Activated CD4-positive, alpha-beta memory T cell treated with anti-CD3 and anti-CD28 coated beads for 36 hours (primary cell): Measurements from ENCODE around the gene EBLN1. TPM values are rescaled to one million over a fixed set of nuclear protein-coding genes. Genes with fewer than 3 reads are reported as not detected.

Source experiments
- CTCF ChIA-PET: fragments of 350-600 bp; sonication (Branson Sonifier 250); formaldehyde crosslinking; loops from one replicate; lab custom pipeline; 2021; ENCODE audit warnings: antibody characterized with exemption, inconsistent platforms; lab: Charles Lee
- POLR2A ChIA-PET: fragments of 350-600 bp; sonication (Branson Sonifier 250); formaldehyde crosslinking; loops from one replicate; lab custom pipeline; 2021; ENCODE audit warnings: antibody characterized with exemption; lab: Charles Lee
- DNase-seq: peaks from one replicate; pipeline ENCODE4 v3.0.0-alpha.2; 2020
- H3K27ac Mint-ChIP-seq: one replicate; pipeline ENCODE4 v1.8.0; 2021; ENCODE audit warnings: mixed read lengths
- H3K27me3 Mint-ChIP-seq: one replicate; pipeline ENCODE4 v1.8.0; 2021; ENCODE audit warnings: mixed read lengths
- H3K36me3 Mint-ChIP-seq: one replicate; pipeline ENCODE4 v1.8.0; 2021; ENCODE audit warnings: mixed read lengths
- H3K4me1 Mint-ChIP-seq: one replicate; pipeline ENCODE4 v1.8.0; 2021; ENCODE audit warnings: low read depth, mixed read lengths
- H3K4me3 Mint-ChIP-seq: one replicate; pipeline ENCODE4 v1.8.0; 2021; ENCODE audit warnings: mild to moderate bottlenecking, mixed read lengths
- H3K9me3 Mint-ChIP-seq: one replicate; pipeline ENCODE4 v1.8.0; 2021; ENCODE audit warnings: mixed read lengths
- intact Hi-C: fragments of 100-400 bp; cut with micrococcal nuclease; formaldehyde crosslinking; loops from one replicate; pipeline ENCODE4 v1.15.1; 2023
- total RNA-seq, 2 experiments: library from RNA; stranded (reverse); gene quantifications; one replicate each; pipeline ENCODE4 v1.2.3, GENCODE V29; 2021

The EBLN1 gene
- total RNA-seq, 2 experiments from 2014 or later = not detected

DNA sequence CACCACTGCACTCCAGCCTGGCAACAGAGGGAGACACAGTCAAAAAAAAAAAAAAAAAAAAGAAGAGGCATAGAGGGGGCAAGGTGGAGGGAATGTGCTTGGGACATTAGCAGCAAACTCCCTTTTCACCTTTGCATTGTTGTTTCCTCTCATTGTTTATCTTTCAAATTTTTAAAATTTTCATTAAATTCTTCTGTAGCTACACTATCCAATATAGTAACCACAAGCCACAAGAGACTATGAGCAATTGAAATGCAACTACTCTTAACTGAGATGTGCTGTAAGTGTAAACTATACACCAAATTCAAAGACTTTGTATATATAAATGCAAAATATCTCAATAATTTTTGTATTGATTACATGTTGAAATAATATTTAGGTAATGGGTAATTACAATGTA, 43.4 kb downstream of the EBLN1 start:
- CTCF ChIA-PET = no interaction called here

DNA sequence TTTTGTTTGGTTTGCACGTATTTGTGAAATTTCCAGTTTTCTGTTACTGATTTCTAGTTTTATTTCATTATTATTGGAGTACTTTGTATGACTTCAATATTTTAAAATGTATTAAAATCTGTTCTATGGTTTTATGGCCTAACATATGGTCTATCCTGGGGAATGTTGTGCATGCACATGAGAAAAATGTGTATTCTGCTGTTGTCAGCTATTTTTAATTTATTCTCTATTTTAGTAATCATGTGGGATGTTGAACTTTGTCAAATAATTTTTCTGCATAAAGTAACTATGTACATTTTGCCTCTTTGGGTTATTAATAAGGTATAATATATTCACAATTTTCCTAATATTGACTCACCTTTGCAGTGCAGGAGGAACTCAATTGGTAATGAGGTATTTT, 46.7 kb downstream of the EBLN1 start:
- peaks cover 15% of the 10 kb centered on the region for H3K27me3 Mint-ChIP-seq
- CTCF ChIA-PET = no interaction called here
- H3K4me1 Mint-ChIP-seq = peaks cover 6% of the 10 kb centered on the region
- H3K9me3 Mint-ChIP-seq = peaks cover 12% of the 10 kb centered on the region
- peaks cover 2% of the 10 kb centered on the region for H3K36me3 Mint-ChIP-seq
- intact Hi-C loops = no loop called here
- POLR2A ChIA-PET = no interaction called here
- H3K27ac Mint-ChIP-seq = no peak overlapping the region
- H3K4me3 Mint-ChIP-seq = no peak overlapping the region
- no peak for DNase-seq

More for the DNA sequence above, 43.4 kb downstream of the EBLN1 start:
- DNase-seq = no peak
- Mint-ChIP-seq H3K4me1 (no peaks in the 10 kb centered on the region), H3K9me3 (peaks cover 9% of the 10 kb centered on the region), H3K27ac (no peak overlapping the region), H3K4me3 (no peak overlapping the region), H3K36me3 (no peaks in the 10 kb centered on the region), H3K27me3 (peaks cover 22% of the 10 kb centered on the region)
- intact Hi-C loops = no loop called here
- POLR2A ChIA-PET = no interaction called here

DNA sequence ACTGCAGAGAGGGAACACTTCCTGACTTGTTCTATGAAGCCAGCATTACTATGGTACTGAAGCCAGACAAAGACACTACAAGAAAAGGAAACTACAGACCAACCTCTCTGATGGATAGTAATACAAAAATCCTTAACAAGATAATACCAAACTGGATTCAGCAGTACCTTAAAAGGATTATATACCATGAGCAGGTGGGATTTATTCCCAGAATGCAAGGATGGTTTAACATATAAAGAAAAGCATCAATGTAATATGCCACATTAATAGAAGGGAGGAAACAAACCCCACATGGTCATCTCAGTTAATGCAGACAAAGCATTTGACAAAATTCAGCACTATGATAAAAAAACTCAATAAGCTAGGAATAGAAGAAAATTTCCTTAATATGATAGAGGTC, 47.2 kb downstream of the EBLN1 start:
- peaks cover 6% of the 10 kb centered on the region for H3K4me1 Mint-ChIP-seq
- CTCF ChIA-PET = no interaction called here
- POLR2A ChIA-PET = no interaction called here
- peaks cover 2% of the 10 kb centered on the region for H3K36me3 Mint-ChIP-seq
- H3K4me3 Mint-ChIP-seq = no peak overlapping the region
- H3K27me3 Mint-ChIP-seq = peaks cover 14% of the 10 kb centered on the region
- H3K27ac Mint-ChIP-seq = no peak overlapping the region
- no peak for DNase-seq
- peaks cover 12% of the 10 kb centered on the region for H3K9me3 Mint-ChIP-seq
- intact Hi-C loops = no loop called here

DNA sequence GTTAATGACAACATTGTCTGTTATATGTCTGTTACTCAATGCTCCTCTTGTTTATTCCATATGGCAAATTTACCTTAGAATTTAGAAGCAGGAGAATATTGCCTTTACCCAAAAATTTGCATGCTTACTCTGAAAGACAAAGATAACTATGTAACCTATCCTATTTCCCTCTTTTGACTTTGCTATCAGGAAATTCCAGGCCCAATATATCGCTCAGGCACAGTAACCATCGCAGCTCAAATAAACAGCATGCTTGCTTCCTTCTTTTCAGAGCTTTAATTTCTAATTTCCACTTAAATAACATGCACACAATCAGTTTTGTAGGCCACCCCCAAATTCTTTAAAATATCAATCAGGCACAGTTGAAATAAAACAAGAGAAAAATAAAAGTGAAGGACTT, 57.8 kb downstream of the EBLN1 start:
- Mint-ChIP-seq H3K27ac (no peak overlapping the region), H3K9me3 (no peaks in the 10 kb centered on the region), H3K27me3 (no peaks in the 10 kb centered on the region), H3K36me3 (no peaks in the 10 kb centered on the region), H3K4me1 (peaks cover 11% of the 10 kb centered on the region), H3K4me3 (no peak overlapping the region)
- DNase-seq = no peak
- intact Hi-C loops = no loop called here
- ChIA-PET CTCF (no interaction called here), POLR2A (no interaction called here)

- no peak overlapping the region for H3K4me3 Mint-ChIP-seq
- H3K4me1 Mint-ChIP-seq = peaks cover 11% of the 10 kb centered on the region
- no peak for DNase-seq
- H3K36me3 Mint-ChIP-seq = no peaks in the 10 kb centered on the region
- intact Hi-C loops = no loop called here
- CTCF ChIA-PET = no interaction called here
- no peak overlapping the region for H3K27ac Mint-ChIP-seq
- H3K9me3 Mint-ChIP-seq = no peaks in the 10 kb centered on the region
- H3K27me3 Mint-ChIP-seq = no peaks in the 10 kb centered on the region
- POLR2A ChIA-PET = no interaction called here
Measured at GRCh38 chr10:22159180-22159579, 58.6 kb downstream of the EBLN1 start.

Other genes with a start within 250 kb of the EBLN1 start
- 10 to 100 TPM; 24.0 to 24.8 TPM for gene DNAJC1, start 214.3 kb downstream of the EBLN1 start, total RNA-seq
- gene COMMD3, start 98.4 kb upstream of the EBLN1 start, total RNA-seq = 10 to 100 TPM; 84.6 to 91.4 TPM
- gene BMI1, start 103.1 kb upstream of the EBLN1 start, total RNA-seq = 10 to 100 TPM; 58.8 to 63.5 TPM
- gene SPAG6, start 127.5 kb upstream of the EBLN1 start, total RNA-seq = under 1 TPM in 1 of 2 experiments, not detected in 1; 0.24 TPM